ENCODE data around the gene LBX1. TPM values are rescaled to one million over a fixed set of nuclear protein-coding genes. Genes with fewer than 3 reads are reported as not detected.

The LBX1 gene
- total RNA-seq, 2 experiments from 2014 or later: not detected

GRCh38 chr10:101257491-101257890 lies 28.2 kb upstream of the LBX1 start:
- H3K4me1 Mint-ChIP-seq: no peaks in the 10 kb centered on the region
- no peak overlapping the region for H3K4me3 Mint-ChIP-seq
- H3K27me3 Mint-ChIP-seq: peaks cover 55% of the 10 kb centered on the region

GRCh38 chr10:101257084-101257483 lies 27.8 kb upstream of the LBX1 start:
- Mint-ChIP-seq H3K27ac (no peak overlapping the region), H3K4me3 (no peak overlapping the region), H3K27me3 (peaks cover 51% of the 10 kb centered on the region), H3K36me3 (no peaks in the 10 kb centered on the region), H3K4me1 (no peaks in the 10 kb centered on the region), H3K9me3 (peaks cover 6% of the 10 kb centered on the region)
- DNase-seq: no peak

More at GRCh38 chr10:101257491-101257890, 28.2 kb upstream of the LBX1 start:
- Mint-ChIP-seq H3K36me3 (no peaks in the 10 kb centered on the region), H3K27ac (no peak overlapping the region), H3K9me3 (peaks cover 6% of the 10 kb centered on the region)
- DNase-seq: no peak

- H3K36me3 Mint-ChIP-seq: no peaks in the 10 kb centered on the region
- H3K4me1 Mint-ChIP-seq: no peaks in the 10 kb centered on the region
- H3K4me3 Mint-ChIP-seq: no peak overlapping the region
- no peak overlapping the region for H3K27ac Mint-ChIP-seq
- peaks cover 50% of the 10 kb centered on the region for H3K27me3 Mint-ChIP-seq
- DNase-seq: no peak
- H3K9me3 Mint-ChIP-seq: peaks cover 6% of the 10 kb centered on the region
Observed at GRCh38 chr10:101256387-101256786, 27.1 kb upstream of the LBX1 start.

GRCh38 chr10:101250136-101250535 lies 20.9 kb upstream of the LBX1 start:
- no peak overlapping the region for H3K4me3 Mint-ChIP-seq
- no peaks in the 10 kb centered on the region for H3K4me1 Mint-ChIP-seq
- no peaks in the 10 kb centered on the region for H3K9me3 Mint-ChIP-seq
- no peak overlapping the region for H3K27ac Mint-ChIP-seq
- no peak for DNase-seq
- H3K27me3 Mint-ChIP-seq: peaks cover 48% of the 10 kb centered on the region
- H3K36me3 Mint-ChIP-seq: no peaks in the 10 kb centered on the region

- no peaks in the 10 kb centered on the region for H3K4me1 Mint-ChIP-seq
- no peaks in the 10 kb centered on the region for H3K9me3 Mint-ChIP-seq
- H3K36me3 Mint-ChIP-seq: no peaks in the 10 kb centered on the region
- no peak for DNase-seq
- H3K4me3 Mint-ChIP-seq: no peak overlapping the region
- H3K27ac Mint-ChIP-seq: no peak overlapping the region
- peaks cover 47% of the 10 kb centered on the region for H3K27me3 Mint-ChIP-seq
Observed at GRCh38 chr10:101249171-101249581, 19.9 kb upstream of the LBX1 start.

- no peak for DNase-seq
- no peaks in the 10 kb centered on the region for H3K4me1 Mint-ChIP-seq
- H3K36me3 Mint-ChIP-seq: no peaks in the 10 kb centered on the region
- H3K27ac Mint-ChIP-seq: no peak overlapping the region
- H3K9me3 Mint-ChIP-seq: no peaks in the 10 kb centered on the region
- peaks cover 49% of the 10 kb centered on the region for H3K27me3 Mint-ChIP-seq
- no peak overlapping the region for H3K4me3 Mint-ChIP-seq
Observed at GRCh38 chr10:101246639-101247038, 17.4 kb upstream of the LBX1 start.

- Mint-ChIP-seq H3K27ac (no peak overlapping the region), H3K36me3 (no peaks in the 10 kb centered on the region), H3K4me1 (no peaks in the 10 kb centered on the region), H3K9me3 (no peaks in the 10 kb centered on the region), H3K4me3 (no peak overlapping the region), H3K27me3 (peaks cover 55% of the 10 kb centered on the region)
- no peak for DNase-seq
Observed at GRCh38 chr10:101244321-101245050, 15.2 kb upstream of the LBX1 start.

GRCh38 chr10:101241840-101242707 lies 12.8 kb upstream of the LBX1 start:
- Mint-ChIP-seq H3K36me3 (peaks cover under 1% of the 10 kb centered on the region), H3K4me3 (no peak overlapping the region), H3K4me1 (peaks cover 11% of the 10 kb centered on the region), H3K27me3 (peaks cover 73% of the 10 kb centered on the region), H3K27ac (no peak overlapping the region), H3K9me3 (no peaks in the 10 kb centered on the region)
- DNase-seq: no peak

GRCh38 chr10:101238732-101239105 lies 9.5 kb upstream of the LBX1 start:
- peaks cover 15% of the 10 kb centered on the region for H3K4me1 Mint-ChIP-seq
- H3K9me3 Mint-ChIP-seq: no peaks in the 10 kb centered on the region
- no peak overlapping the region for H3K4me3 Mint-ChIP-seq
- peaks cover 1% of the 10 kb centered on the region for H3K36me3 Mint-ChIP-seq
- H3K27ac Mint-ChIP-seq: no peak overlapping the region
- H3K27me3 Mint-ChIP-seq: peaks cover 78% of the 10 kb centered on the region
- no peak for DNase-seq

- H3K4me1 Mint-ChIP-seq: peaks cover 15% of the 10 kb centered on the region
- peaks cover 1% of the 10 kb centered on the region for H3K36me3 Mint-ChIP-seq
- H3K9me3 Mint-ChIP-seq: no peaks in the 10 kb centered on the region
Observed at GRCh38 chr10:101237982-101238731, 8.9 kb upstream of the LBX1 start.

GRCh38 chr10:101237081-101237981 lies 8.1 kb upstream of the LBX1 start:
- DNase-seq: no peak
- peak overlapping the region; percentile 67 for H3K4me3 Mint-ChIP-seq

More at GRCh38 chr10:101237982-101238731, 8.9 kb upstream of the LBX1 start:
- H3K4me3 Mint-ChIP-seq: no peak overlapping the region
- no peak overlapping the region for H3K27ac Mint-ChIP-seq
- DNase-seq: no peak
- H3K27me3 Mint-ChIP-seq: peaks cover 79% of the 10 kb centered on the region

GRCh38 chr10:101236376-101237080 lies 7.3 kb upstream of the LBX1 start:
- DNase-seq: no peak
- Mint-ChIP-seq H3K4me1 (peaks cover 15% of the 10 kb centered on the region), H3K27ac (no peak overlapping the region), H3K36me3 (peaks cover 1% of the 10 kb centered on the region), H3K27me3 (peaks cover 89% of the 10 kb centered on the region), H3K9me3 (no peaks in the 10 kb centered on the region), H3K4me3 (peak overlapping the region; percentile 67)

More at GRCh38 chr10:101237081-101237981, 8.1 kb upstream of the LBX1 start:
- no peak overlapping the region for H3K27ac Mint-ChIP-seq
- H3K27me3 Mint-ChIP-seq: peaks cover 81% of the 10 kb centered on the region
- H3K4me1 Mint-ChIP-seq: peaks cover 15% of the 10 kb centered on the region
- no peaks in the 10 kb centered on the region for H3K9me3 Mint-ChIP-seq
- peaks cover 1% of the 10 kb centered on the region for H3K36me3 Mint-ChIP-seq

GRCh38 chr10:101235766-101236165 lies 6.5 kb upstream of the LBX1 start:
- Mint-ChIP-seq H3K4me1 (peaks cover 15% of the 10 kb centered on the region), H3K27ac (no peak overlapping the region), H3K9me3 (no peaks in the 10 kb centered on the region), H3K36me3 (peaks cover 1% of the 10 kb centered on the region), H3K27me3 (peaks cover 93% of the 10 kb centered on the region), H3K4me3 (no peak overlapping the region)
- no peak for DNase-seq

GRCh38 chr10:101234333-101234732 lies 5.1 kb upstream of the LBX1 start:
- H3K4me1 Mint-ChIP-seq: peaks cover 16% of the 10 kb centered on the region
- H3K27me3 Mint-ChIP-seq: peaks cover 92% of the 10 kb centered on the region
- no peak overlapping the region for H3K27ac Mint-ChIP-seq
- no peak overlapping the region for H3K4me3 Mint-ChIP-seq
- H3K9me3 Mint-ChIP-seq: no peaks in the 10 kb centered on the region
- DNase-seq: no peak
- peaks cover 1% of the 10 kb centered on the region for H3K36me3 Mint-ChIP-seq

All from activated naive CD8-positive, alpha-beta T cell treated with anti-CD3 and anti-CD28 coated beads for 36 hours (primary cell).